Measurements from ENCODE around the gene NID1.

NID1 gene, protein sequence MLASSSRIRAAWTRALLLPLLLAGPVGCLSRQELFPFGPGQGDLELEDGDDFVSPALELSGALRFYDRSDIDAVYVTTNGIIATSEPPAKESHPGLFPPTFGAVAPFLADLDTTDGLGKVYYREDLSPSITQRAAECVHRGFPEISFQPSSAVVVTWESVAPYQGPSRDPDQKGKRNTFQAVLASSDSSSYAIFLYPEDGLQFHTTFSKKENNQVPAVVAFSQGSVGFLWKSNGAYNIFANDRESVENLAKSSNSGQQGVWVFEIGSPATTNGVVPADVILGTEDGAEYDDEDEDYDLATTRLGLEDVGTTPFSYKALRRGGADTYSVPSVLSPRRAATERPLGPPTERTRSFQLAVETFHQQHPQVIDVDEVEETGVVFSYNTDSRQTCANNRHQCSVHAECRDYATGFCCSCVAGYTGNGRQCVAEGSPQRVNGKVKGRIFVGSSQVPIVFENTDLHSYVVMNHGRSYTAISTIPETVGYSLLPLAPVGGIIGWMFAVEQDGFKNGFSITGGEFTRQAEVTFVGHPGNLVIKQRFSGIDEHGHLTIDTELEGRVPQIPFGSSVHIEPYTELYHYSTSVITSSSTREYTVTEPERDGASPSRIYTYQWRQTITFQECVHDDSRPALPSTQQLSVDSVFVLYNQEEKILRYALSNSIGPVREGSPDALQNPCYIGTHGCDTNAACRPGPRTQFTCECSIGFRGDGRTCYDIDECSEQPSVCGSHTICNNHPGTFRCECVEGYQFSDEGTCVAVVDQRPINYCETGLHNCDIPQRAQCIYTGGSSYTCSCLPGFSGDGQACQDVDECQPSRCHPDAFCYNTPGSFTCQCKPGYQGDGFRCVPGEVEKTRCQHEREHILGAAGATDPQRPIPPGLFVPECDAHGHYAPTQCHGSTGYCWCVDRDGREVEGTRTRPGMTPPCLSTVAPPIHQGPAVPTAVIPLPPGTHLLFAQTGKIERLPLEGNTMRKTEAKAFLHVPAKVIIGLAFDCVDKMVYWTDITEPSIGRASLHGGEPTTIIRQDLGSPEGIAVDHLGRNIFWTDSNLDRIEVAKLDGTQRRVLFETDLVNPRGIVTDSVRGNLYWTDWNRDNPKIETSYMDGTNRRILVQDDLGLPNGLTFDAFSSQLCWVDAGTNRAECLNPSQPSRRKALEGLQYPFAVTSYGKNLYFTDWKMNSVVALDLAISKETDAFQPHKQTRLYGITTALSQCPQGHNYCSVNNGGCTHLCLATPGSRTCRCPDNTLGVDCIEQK

DNA sequence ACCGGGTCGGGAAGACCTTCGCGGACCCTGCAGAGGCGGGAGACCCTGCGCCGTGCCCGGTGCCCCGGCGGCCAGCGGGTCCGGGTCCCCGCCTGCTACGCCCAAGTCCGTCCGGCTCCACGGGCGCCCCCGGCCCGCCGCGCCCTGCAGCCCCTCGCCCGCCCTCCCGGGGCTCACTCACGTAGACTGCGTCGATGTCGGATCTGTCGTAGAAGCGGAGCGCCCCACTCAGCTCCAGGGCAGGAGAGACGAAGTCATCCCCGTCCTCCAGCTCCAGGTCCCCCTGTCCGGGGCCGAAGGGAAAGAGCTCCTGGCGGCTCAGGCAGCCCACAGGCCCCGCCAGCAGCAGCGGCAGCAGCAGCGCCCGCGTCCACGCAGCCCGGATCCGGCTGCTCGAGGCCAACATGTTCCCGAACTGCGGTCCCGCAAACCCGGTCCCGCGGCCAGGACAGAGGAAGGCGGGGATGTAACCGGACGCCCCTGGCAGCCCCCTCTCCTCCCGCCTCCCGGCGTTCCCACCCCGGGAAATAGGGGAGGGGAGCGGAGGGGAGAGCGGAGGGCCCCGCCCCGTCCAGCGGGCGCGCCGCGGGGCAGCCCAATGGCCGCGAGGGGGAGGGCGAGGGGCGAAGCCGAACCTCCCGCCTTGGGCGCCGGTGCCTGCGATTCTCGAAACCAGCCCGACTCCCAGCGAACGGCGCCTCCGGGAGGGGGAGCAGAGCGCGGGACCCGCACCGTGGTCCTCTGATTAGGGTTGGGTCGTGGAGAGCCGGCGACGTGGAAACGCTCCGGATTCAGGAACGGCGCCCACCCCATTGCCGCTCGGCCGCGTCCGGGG is at the start of gene NID1:
NID1 (minus strand) TSS at position 417 of the 835 bp plus-strand sequence; CDS start at position 406, 11 bp downstream.
- DNase-seq (ENCODE audit: low read depth): peak; percentile 30

DNA sequence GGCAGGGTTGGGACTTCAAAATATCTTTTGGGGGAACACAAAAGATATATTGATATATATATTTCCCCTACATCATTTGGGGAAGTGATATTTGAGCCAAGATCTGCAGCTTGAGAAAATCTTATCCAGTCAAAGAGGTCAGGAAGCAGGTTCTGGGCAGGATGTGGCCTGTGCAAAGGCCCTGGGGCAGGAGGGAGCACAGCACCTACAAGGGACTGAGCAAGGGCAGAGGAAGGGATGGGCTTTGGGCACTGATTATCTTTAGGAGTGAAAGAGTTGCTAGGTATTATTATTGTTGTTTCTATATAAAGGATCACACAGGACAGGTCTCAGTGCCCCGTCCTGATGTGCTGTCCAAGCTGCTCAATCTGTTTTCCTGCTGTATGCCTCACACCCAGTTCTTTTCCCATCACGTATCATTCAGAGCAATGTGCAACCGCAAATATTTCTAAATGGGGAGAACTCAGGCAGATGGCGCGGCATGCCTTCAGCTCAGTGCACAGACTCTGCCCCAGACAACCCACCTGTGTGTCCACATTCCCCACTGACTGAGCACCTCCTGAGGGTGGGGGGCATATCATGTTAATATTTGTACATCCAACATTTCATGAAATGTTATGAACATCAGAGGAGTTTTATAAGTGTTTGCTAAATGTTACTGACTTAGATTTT is 49.3 kb upstream of the NID1 start:
- DNase-seq (ENCODE audit: low read depth): no peak

DNA sequence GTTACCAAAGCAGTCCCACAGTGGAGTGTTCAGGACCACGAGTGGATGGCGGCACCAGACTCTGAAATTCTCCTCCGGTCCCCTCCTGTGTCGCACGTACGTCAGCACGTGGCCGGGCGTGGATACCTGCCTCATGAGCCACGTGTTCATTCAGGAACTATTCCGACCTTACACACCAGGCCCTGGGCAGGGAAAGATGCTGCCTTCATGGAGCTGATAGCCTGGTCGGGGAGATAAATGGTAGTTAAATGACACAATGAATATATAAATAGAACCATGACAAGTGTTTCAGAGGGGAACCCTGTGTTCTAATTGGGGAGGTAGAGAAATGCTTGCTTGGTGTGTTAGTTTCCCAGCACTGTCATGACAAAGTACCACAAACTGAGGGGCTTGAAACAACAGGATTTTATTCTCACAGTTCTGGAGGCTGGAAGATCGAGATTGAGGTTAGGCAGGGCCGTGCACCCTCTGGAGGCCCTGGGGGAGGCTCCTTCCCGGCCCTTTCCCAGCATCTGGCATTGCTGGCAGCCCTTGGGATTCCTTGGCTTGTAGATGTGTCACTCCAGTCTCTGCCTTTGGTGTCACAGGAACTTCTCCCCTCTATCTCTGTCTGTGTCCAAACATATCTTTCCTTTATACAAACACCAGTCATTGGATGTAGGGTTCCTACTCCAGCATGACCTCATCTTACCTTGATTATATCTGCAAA is 48.6 kb upstream of the NID1 start:
- no peak for DNase-seq (ENCODE audit: low read depth)

DNA sequence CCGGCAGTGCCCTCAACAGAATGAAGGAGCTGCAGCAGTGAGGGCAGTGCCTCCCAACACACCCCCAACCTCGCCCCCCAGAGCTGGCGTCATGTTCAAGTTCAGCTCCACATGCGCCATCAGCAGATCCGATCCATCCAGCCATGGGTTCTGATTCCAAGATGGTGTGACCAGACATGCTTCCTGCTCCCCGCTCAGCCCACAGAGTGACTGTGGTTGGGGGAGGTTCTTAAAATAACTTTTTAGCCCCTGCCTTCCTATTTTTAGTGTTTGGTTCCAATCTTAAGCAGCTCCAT is 47.4 kb upstream of the NID1 start:
- DNase-seq (ENCODE audit: low read depth): no peak

DNA sequence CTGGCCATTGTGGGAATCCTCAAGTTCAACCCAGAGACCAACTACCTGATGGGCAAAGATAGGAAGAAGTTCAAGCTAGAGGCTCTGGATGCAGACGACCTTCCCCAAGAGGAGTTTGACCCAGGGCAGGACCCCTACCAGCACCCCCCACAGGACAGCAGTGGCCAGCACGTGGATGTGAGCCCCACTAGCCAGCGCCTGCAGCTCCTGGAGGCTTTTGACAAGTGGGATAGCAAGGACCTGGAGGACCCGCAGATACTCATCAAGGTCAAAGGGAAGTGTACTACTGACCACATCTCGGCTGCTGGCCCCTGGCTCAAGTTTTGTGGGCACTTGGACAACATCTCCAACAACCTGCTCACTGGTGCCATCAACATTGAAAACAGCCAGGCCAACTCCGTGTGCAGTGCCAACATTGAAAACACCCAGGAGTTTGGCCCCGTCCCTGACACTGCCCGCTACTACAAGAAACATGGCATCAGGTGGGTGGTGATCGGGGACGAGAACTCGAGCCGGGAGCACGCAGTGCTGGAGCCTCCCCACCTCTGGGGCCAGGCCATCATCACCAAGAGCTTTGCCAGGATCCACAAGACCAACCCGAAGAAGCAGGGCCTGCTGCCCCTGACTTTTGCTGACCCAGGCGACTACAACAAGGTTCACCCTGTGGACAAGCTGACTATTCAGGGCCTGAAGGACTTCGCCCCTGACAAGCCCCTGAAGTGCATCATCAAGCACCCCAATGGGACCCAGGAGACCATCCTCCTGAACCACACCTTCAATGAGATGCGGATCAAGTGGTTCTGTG is 46.8 kb upstream of the NID1 start:
- no peak for DNase-seq (ENCODE audit: low read depth)

DNA sequence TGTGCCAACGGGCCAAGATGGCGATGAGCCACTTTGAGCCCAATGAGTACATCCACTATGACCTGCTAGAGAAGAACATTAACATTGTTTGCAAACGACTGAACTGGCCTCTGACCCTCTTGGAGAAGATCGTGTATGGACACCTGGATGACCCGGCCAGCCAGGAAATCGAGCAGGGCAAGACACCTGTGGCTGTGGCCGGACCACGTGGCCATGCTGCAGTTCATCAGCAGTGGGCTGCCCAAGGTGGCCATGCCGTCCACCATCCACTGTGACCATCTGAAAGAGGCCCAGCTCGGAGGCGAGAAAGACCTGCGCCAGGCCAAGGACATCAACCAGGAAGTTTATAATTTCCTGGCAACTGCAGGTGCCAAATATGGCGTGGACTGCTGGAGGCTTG is 45.2 kb upstream of the NID1 start:
- DNase-seq (ENCODE audit: low read depth): no peak

DNA sequence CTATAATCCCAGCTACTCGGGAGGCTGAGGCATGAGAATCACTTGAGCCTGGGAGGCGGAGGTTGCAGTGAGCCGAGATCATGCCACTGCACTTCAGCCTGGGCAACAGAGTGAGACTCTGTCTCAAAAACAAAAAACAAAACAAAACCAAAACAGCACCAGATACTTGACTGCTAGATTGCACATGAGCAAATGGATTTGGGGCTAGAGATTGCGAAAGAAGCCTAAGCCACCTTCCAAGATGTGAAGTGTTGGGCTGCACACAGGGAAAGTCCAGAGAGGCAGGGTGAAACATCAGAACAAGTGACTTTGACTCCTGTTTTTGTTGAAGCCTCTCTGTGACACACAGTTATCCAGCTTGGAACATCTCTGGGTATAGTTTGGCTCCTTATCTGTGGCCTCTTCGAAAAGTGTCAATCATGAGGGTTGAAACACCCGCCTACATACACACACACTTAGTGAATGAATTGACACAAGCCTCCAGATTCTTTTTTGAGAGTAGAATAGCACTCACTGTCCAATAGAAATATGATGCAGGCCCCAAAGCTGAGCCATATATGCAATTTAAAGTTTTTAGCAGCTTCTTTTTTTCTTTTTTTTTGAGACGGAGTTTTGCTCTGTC is 43.2 kb upstream of the NID1 start:
- DNase-seq (ENCODE audit: low read depth): no peak

DNA sequence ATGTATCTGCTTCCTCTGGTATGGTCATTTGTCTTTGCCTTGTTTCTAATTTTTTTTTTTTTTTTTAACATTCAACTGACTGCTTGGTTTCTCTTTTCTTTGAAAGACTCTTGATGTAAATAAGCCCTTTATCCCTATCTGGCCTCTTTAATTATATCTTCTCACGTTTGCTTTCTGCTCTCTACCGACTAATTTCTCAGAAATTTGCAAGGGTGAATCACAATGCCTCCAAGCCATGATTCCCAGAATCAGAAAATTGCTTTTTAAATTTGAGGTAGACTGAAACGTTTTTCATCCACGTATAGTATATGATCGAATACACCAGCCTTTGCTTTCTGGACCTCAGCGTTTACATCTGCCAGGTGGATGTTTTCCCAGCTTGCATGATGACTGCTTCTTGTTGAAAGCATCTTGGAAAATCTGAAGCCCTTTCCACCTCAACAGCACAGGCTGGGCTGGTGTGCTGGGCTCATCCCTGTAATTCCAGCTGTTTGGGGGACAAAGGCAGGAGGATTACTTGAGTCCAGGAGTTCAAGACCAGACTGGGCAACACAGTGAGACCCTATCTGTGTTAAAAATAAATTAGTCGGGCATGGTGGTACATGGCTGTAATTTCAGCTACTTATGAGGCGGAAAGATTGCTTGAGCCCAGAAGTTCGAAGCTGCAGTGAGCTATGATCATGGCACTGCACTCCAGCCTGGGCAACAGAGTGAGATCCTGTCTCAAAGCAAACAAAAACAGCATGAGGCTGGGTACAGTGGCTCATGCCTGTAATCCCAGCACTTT is 42.4 kb upstream of the NID1 start:
- DNase-seq (ENCODE audit: low read depth): no peak

DNA sequence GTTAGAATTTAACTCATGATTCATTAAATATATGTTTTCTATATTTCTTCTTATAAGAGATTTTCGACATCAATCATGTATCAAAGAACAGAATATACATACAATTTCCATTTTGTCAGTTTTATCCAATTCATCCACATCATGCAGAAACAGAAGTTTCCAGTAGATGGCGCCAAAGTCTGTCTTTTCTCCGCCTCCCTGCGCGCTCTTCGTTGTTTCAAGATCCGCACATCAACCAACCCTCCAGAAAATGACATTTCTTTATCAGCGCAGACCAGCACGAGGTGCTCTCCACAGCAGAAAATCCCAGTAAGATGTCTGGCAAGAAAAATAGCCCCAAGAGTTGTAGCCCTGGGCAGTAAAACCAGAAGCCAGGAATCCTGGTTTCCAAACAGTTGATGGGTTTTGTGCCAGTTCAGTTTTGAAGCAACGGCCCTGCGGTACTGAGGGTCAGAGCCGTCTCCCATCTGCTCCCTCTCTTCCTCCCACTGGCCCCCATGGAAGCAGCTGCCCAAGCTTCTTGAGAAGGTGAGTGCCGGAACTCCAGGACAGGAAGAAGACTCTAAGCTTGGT is 38.8 kb upstream of the NID1 start:
- no peak for DNase-seq (ENCODE audit: low read depth)

DNA sequence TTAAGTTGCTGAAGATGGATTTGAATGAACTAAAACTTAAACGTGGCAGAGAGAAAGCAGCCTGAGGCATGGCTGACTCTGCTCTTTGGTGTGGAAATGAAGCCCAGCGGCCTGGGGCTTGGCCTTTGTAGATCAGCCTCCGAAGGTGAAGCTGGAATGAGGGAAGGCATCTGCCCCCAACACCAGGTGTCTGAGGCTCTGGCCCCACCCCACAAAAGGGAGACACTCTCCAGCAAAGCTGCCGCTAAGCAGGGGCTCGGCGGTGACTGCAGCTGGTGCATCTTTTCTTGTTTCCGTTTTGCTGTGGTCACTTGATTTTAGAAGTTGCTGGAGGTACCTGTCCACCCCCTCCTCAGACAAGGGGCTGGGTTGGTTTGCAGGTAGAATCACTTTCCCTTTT is 38.2 kb upstream of the NID1 start:
- DNase-seq (ENCODE audit: low read depth): no peak

DNA sequence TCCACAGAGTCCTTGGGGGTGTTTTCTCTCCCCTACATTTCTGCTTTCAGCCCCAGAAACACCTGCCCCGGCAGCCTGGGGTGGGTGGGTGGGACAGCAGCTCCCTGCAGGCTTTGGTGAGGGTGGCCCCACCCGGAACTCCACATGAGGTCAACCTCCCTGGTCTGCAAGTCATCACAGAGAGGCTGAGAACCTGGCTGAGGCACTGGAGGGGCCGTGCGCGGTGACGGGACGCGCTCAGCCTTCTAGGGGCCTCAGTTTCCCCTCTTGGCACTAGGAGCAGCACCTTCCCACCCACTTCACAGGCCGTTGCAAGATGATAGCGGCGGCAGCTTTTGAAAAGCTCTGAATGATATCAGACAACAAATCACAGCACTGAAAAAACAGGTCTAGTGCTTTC is 37.7 kb upstream of the NID1 start:
- no peak for DNase-seq (ENCODE audit: low read depth)

DNA sequence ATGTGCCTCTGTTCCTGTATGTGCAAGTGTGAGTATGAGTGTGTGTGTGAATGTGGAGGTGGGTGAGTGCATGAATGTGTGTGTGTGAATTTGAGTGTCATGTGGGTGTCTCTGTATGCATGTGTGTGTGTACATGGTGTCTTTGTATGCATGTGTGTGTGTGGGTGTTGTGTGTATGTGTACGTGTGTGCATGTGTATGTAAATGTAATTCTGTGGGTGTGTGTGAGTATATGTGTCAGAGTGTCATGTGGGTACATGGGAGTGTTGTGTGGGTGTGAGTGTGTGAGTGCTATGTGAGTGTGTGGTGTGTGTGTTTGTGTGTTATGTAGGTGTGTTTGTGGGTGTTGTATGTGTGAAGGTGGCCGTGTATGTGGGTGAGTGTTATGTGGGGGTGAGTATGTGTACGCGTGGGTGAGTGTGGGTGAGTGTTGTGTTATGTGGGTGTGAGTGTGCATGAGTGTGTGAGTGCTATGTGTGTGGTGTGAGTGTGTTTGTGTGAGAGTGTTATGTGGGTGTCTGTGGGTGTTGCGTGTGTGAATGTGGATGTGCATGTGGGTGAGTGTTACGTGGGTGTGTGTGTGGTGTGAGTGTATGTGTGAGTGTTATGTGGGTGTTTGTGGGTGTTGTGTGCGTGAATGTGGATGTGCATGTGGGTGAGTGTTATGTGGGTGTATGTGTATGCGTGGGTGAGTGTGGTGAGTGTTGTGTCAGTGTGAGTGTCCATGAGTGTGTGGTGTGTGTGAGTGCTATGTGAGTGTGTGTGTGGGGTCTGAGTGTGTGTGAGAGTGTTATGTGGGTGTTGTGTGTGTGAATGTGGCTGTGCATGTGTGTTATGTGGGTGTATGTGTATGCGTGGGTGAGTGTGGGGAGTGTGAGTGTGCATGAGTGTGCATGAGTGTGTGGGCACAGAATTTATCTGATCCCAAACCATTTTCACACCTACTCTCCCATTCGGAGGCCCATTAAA is 36.6 kb upstream of the NID1 start:
- no peak for DNase-seq (ENCODE audit: low read depth)

DNA sequence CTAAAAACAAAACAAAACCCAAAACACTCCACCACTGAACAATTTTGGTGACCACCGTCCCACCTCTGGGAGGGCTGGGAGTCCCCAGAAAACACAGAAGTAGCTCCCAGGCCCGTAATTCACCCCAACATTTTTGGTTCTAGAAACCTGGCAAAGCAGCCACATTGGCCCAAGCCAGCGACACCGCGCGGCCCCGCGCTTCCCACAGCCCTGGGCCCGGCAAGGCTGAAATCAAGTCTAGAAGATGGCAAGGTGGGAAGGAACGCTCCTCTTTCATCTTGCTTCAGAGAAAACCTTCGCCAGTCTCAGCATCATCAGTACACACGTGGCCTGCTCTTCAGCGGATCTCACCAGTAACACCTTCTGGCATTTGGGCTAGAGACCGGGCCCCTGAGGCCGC is 35.9 kb upstream of the NID1 start:
- no peak for DNase-seq (ENCODE audit: low read depth)

DNA sequence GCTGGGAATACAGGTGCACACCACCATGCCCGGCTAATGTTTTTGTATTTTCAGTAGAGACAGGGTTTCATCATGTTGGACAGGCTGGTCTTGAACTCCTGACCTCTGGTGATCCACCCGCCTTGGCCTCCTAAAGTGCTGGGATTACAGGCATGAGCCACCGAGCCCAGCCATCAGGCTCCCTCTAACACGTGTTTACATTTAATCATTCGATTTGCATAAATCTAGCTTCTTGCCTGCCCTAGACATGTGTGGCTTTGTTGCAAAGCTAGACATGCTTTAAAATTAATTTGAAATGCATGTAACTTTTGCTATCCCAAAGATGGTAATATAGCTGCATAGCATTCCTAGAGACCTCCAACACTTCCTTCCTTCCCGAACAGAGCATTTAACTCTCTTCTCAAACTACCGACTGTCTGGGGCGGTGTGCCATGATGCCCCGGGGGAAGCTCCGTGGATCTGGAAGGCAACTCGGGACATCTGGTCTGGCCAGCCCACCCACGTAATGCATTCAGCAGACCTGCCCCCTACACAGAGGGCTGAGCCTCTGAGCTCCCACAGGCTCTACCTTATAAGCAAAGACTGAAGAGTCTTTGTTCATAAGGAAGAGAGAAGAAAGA is 34.6 kb upstream of the NID1 start:
- no peak for DNase-seq (ENCODE audit: low read depth)

DNA sequence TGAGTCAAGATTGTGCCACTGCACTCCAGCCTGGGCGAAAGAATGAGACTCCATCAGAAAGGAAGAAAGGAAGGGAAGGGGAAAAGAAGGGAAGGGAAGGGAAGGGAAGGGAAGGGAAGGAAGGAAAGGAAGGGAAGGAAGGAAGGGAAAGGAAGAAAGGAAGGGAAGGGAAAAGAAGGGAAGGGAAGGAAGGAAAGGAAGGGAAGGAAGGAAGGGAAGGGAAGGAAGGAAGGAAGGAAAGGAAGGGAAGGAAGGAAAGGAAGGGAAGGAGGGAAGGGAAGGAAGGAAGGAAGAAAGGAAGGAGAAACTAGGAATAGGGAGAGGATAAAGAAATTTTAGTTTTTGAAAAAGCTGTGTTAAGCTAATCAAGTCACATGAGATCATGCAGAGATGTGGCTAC is 33.4 kb upstream of the NID1 start:
- no peak for DNase-seq (ENCODE audit: low read depth)
